Stomach (tissue), 9 donors: ENCODE measurements around the gene KCNT1. TPM values are rescaled to one million over a fixed set of nuclear protein-coding genes. Genes with fewer than 3 reads are reported as not detected.

Experiments
- DNase-seq, 2 donors: peaks; one replicate each; pipeline versions ENCODE4 v3.0.0 to v3.0.0-alpha.2; 2013 to 2019
- H3K27ac ChIP-seq, 5 donors: fragments of 200-600 bp in 4 of 5; sonication (generic) in 4 of 5; one replicate each; pipeline ENCODE4 v1.5.1; 2013 to 2019; ENCODE audit warnings: mild to moderate bottlenecking in 1 of 5, moderate library complexity in 1 of 5
- H3K27me3 ChIP-seq, 3 donors: fragments of 200-600 bp; sonication (generic); one replicate each; pipeline ENCODE4 v1.5.1; 2017 to 2019; ENCODE audit warnings: mixed run types in 1 of 3
- H3K36me3 ChIP-seq, 4 donors: fragments of 200-600 bp; sonication (generic); 1 replicate in 3 of 4; 2 replicates in 1 of 4; pipeline ENCODE4 v1.5.1; 2016 to 2019
- H3K4me1 ChIP-seq, 4 donors: fragments of 200-600 bp; sonication (generic); one replicate each; pipeline ENCODE4 v1.5.1; 2016 to 2019
- H3K4me3 ChIP-seq, 4 donors: fragments of 200-600 bp; sonication (generic) in 3 of 4; one replicate each; pipeline ENCODE4 v1.5.1; 2016 to 2019; ENCODE audit warnings: mild to moderate bottlenecking in 1 of 4
- H3K9me3 ChIP-seq, 4 donors: fragments of 200-600 bp; sonication (generic); one replicate each; pipeline ENCODE4 v1.5.1; 2016 to 2019
- EP300 ChIP-seq: sonication (generic); formaldehyde crosslinking; IDR thresholded peaks from one replicate; pipeline ENCODE4 v1.6.1; 2017; ENCODE audit warnings: antibody characterized with exemption
- POLR2A ChIP-seq, 4 donors: fragments of 450-650 bp; IDR thresholded peaks; one replicate each; pipeline ENCODE4 v1.6.1; 2016; ENCODE audit warnings: antibody characterized with exemption in 4 of 4, control low read depth in 2 of 4, mild to moderate bottlenecking in 1 of 4, moderate library complexity in 1 of 4
- POLR2AphosphoS5 ChIP-seq, 3 donors: sonication (generic); formaldehyde crosslinking; IDR thresholded peaks; one replicate each; pipeline ENCODE4 v1.6.1; 2016; ENCODE audit warnings: antibody characterized with exemption in 3 of 3
- WGBS, 5 donors: extraction: QIAGEN DNeasy Blood & Tissue Kit in 3 of 5; methylation state at CpG; one replicate each; pipeline versions ENCODE4 v1.1.5 to v1.1.7; 2013 to 2018; 5-methylcytosine and 5-hydroxymethylcytosine counted together
- intact Hi-C: fragments of 100-400 bp; cut with DNase I; formaldehyde crosslinking; loops from one replicate; pipeline ENCODE4 v1.15.1; 2023; ENCODE audit warnings: low total_unique reads
- polyA plus RNA-seq, 3 donors: library from polyadenylated mRNA; stranded (reverse); fragments of 200-250 nt; gene quantifications; one replicate each; pipeline ENCODE4 v1.2.3, GENCODE V29; 2013
- total RNA-seq, 5 donors: library from RNA; depleted of rRNA; stranded (reverse); fragments of >200 nt; gene quantifications; one replicate each; pipeline versions ENCODE4 v1.1.0 to v1.2.3, GENCODE V29; 2014 to 2016
- TF ChIP-seq, protein P1 (sequence below), 7 experiments: fragments of 450-650 bp in 4 of 7; fragments of 200-600 bp in 3 of 7; sonication (generic) in 3 of 7; IDR thresholded peaks; one replicate each; pipeline ENCODE4 v1.5.1; 2016 to 2019; ENCODE audit warnings: antibody characterized with exemption in 7 of 7, control low read depth in 2 of 7, mild to moderate bottlenecking in 1 of 7
- donor health status: healthy with polysubstance abuse.
- donor health status: Bipolar disorder and iron deficiency.
- donor health status: healthy.

The KCNT1 gene
- total and polyA plus RNA-seq, 8 donors: 0.10 to 12.9 (median 0.37) TPM; not detected in 4

- intact Hi-C loops: no loop called here
- TF ChIP-seq, protein P1, sequence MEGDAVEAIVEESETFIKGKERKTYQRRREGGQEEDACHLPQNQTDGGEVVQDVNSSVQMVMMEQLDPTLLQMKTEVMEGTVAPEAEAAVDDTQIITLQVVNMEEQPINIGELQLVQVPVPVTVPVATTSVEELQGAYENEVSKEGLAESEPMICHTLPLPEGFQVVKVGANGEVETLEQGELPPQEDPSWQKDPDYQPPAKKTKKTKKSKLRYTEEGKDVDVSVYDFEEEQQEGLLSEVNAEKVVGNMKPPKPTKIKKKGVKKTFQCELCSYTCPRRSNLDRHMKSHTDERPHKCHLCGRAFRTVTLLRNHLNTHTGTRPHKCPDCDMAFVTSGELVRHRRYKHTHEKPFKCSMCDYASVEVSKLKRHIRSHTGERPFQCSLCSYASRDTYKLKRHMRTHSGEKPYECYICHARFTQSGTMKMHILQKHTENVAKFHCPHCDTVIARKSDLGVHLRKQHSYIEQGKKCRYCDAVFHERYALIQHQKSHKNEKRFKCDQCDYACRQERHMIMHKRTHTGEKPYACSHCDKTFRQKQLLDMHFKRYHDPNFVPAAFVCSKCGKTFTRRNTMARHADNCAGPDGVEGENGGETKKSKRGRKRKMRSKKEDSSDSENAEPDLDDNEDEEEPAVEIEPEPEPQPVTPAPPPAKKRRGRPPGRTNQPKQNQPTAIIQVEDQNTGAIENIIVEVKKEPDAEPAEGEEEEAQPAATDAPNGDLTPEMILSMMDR (IDR thresholded peaks at IDR 0.05): no peak
- TF ChIP-seq EP300 (no peak), POLR2A (IDR thresholded peaks at IDR 0.05) (no peak), POLR2AphosphoS5 (IDR thresholded peaks at IDR 0.05) (no peak)
- Histone ChIP-seq H3K4me3 (no peak overlapping the region), H3K36me3 (no peaks in the 10 kb centered on the region), H3K27me3 (peaks cover 0 to 37% (median 2%) of the 10 kb centered on the region in 3 donors), H3K4me1 (no peaks in the 10 kb centered on the region), H3K27ac (no peak overlapping the region), H3K9me3 (no peaks in the 10 kb centered on the region)
- DNase-seq: no peak
- 81 to 87% (median 85%) methylated on average over 10 to 13 of the region's 13 CpGs for WGBS, 5 donors
Observed at GRCh38 chr9:135676891-135677290, 25.1 kb upstream of the KCNT1 start.

DNA sequence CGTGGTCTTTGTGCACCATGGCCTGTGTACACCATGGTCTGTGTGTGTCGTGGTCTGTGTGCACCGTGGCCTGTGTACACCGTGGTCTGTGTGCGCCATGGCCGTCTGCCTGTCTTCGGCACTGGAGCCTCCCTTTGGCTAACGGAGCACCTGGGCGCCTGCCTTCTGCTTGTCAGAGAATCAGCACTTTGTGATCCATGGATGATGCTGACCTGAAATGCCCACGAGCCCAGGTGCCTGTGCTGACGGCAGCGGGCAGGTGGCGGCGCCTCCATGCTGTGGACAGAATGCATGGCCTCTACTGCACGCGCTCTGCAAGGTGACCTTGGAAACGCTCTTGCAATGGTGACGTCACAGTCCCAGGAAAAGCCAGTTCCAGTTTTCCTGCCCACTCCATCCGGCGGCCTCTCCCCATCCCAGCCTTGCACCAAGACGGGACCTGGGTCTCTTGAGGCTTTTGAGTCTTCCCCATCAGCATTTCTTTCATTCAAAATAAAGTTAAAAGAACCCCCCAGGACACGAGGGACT lies 24.3 kb upstream of the KCNT1 start:
- Histone ChIP-seq H3K27ac (no peak overlapping the region), H3K4me3 (no peak overlapping the region), H3K4me1 (no peaks in the 10 kb centered on the region), H3K27me3 (peaks cover 0 to 38% (median 3%) of the 10 kb centered on the region in 3 donors), H3K36me3 (no peaks in the 10 kb centered on the region), H3K9me3 (no peaks in the 10 kb centered on the region)
- DNase-seq: no peak
- TF ChIP-seq EP300: no peak
- no peak for TF ChIP-seq POLR2A (IDR thresholded peaks at IDR 0.05)
- TF ChIP-seq POLR2AphosphoS5 (IDR thresholded peaks at IDR 0.05): no peak
- TF ChIP-seq, protein P1 (IDR thresholded peaks at IDR 0.05): no peak
- 78 to 86% (median 81%) methylated on average over 18 to 22 of the region's 22 CpGs for WGBS, 5 donors
- intact Hi-C loops: no loop called here

DNA sequence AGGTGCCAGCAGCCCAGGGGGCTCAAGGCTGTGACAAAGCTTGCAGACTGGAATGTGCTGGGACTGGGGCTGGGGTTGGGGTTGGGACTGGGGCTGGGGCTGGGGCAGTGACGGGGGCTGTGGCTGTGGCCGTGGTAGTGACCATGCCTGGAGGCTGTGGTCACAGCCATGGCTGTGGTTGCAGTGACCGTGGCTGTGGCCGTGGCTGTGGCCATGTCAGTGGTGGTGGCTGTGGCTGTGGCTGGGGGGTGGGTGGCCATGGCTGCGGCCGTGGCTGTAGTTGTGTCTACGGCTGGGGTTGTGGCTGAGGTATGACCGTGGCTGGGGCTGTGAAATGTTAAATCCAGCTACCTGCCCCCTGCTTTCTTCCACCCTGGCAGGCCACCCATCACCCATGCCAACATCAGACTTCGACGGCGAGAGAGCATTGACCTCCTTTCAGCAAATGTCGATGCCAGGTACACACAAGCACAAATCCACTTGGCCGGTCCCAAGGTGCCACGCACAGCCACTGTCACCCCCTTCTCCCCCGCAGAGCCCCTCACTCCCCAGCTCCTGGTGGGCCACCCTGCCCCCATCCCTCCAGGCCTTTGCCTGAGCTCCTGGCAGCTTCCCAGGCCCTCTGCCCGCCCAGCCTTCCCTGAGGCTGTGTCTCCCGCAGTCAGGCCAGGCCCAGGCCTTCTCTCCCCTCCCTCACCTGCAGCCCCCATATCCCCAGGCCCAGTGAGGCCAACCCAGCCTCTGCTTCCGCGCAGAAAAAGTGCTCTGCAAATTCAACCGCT lies 23.6 kb upstream of the KCNT1 start:
- H3K9me3 ChIP-seq: no peaks in the 10 kb centered on the region
- TF ChIP-seq, protein P1 (IDR thresholded peaks at IDR 0.05): no peak
- TF ChIP-seq POLR2A (IDR thresholded peaks at IDR 0.05): no peak
- TF ChIP-seq POLR2AphosphoS5 (IDR thresholded peaks at IDR 0.05): no peak
- no peak for TF ChIP-seq EP300
- H3K36me3 ChIP-seq: no peaks in the 10 kb centered on the region
- H3K27me3 ChIP-seq: peaks cover 0 to 38% (median 9%) of the 10 kb centered on the region in 3 donors
- intact Hi-C loops: no loop called here
- no peak overlapping the region for H3K27ac ChIP-seq
- no peak overlapping the region for H3K4me3 ChIP-seq
- no peak for DNase-seq
- H3K4me1 ChIP-seq: no peaks in the 10 kb centered on the region
- 83 to 90% (median 86%) methylated on average over 12 to 20 of the region's 20 CpGs for WGBS, 5 donors

- 65 to 74% (median 71%) methylated on average over 15 to 16 of the region's 16 CpGs for WGBS, 5 donors
- Histone ChIP-seq H3K4me3 (no peak overlapping the region), H3K9me3 (no peaks in the 10 kb centered on the region), H3K4me1 (no peaks in the 10 kb centered on the region), H3K27me3 (peaks cover 0 to 54% (median 14%) of the 10 kb centered on the region in 3 donors), H3K36me3 (no peaks in the 10 kb centered on the region), H3K27ac (no peak overlapping the region)
- TF ChIP-seq POLR2AphosphoS5 (IDR thresholded peaks at IDR 0.05): no peak
- TF ChIP-seq, protein P1 (IDR thresholded peaks at IDR 0.05): no peak
- no peak for DNase-seq
- intact Hi-C loops: no loop called here
Observed at GRCh38 chr9:135680056-135680455, 21.9 kb upstream of the KCNT1 start.
